LNCaP clone FGC (cell line): ENCODE results near the gene SSTR1.

Experiments
- DNase-seq: peaks from one replicate; pipeline ENCODE4 v3.0.0-alpha.2; 2011; ENCODE audit warnings: low read depth
- H3K4me3 ChIP-seq: 2 replicates; pipeline ENCODE4 v1.5.1; 2011; ENCODE audit warnings: mild to moderate bottlenecking, low read depth, low read length, control low read depth
- TF ChIP-seq, protein P1 (sequence below): IDR thresholded peaks from 2 replicates; pipeline ENCODE4 v1.5.1; 2012; ENCODE audit warnings: mild to moderate bottlenecking; ENCODE audit not compliant: control insufficient read depth, insufficient read depth; ENCODE audit errors: extremely low read depth

The SSTR1 gene

DNA sequence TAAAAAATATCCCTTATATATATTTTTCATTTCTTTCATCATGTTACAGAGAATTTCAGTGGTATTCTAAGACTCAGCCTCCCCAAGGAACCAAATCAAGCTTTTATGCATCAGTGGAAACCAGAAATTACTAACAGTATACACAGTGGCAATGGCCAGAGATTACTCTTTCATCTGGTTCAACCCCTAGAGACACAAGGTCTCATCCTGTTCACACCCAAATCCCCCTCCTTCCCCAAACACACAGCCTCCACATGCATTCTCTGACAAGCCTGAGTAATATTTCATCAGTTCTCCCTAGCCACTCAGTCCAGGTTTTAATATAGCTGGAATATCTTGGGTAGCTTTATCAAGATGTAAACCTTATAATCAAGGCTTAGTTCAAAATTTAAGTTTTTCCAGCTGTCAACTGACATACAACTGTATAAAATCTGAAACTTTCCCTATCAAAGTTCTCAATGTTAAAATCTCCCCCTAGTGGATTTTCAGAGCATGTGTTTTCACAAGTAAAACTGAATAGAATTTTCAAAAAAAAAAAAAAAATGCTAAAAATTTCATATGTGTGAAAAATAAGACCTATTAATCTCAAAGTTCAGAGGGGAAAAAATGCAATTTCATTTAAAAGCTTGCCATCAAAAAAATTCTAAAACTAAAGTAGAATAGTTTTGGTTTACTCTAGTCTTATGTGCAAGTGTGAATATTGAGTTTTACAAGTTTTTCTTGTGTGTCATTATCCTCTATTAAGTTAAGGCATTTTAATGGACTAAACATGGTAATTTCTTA lies 10.5 kb upstream of the SSTR1 start:
- no peak for DNase-seq
- H3K4me3 ChIP-seq: no peak overlapping the region
- TF ChIP-seq, protein P1, sequence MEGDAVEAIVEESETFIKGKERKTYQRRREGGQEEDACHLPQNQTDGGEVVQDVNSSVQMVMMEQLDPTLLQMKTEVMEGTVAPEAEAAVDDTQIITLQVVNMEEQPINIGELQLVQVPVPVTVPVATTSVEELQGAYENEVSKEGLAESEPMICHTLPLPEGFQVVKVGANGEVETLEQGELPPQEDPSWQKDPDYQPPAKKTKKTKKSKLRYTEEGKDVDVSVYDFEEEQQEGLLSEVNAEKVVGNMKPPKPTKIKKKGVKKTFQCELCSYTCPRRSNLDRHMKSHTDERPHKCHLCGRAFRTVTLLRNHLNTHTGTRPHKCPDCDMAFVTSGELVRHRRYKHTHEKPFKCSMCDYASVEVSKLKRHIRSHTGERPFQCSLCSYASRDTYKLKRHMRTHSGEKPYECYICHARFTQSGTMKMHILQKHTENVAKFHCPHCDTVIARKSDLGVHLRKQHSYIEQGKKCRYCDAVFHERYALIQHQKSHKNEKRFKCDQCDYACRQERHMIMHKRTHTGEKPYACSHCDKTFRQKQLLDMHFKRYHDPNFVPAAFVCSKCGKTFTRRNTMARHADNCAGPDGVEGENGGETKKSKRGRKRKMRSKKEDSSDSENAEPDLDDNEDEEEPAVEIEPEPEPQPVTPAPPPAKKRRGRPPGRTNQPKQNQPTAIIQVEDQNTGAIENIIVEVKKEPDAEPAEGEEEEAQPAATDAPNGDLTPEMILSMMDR: no peak

DNA sequence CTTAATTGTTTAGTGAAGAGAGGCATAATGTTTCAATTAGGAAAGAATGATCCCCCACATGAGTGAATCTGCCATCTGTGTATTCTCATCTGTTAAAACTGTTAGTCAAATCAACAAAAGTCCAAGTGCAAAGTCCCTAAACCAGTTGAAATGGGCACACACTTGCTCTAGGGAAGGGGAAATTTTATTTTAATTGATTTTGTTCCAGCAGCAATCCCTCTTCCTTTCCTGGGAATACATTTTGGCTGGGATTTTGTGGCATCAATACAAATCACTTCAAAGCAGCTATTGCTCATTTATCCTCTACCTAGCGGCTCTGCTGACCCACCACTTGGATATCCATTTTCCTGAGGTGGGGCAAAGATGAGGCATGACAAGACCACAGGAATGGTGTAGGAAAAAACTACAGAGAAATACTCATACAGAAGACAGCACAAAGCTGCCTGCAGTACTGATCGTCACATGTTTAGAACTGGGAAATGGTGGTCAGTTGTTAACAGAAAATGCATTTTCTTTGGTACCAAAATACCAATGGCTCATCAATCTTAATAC lies 9.8 kb upstream of the SSTR1 start:
- TF ChIP-seq, protein P1: no peak
- H3K4me3 ChIP-seq: no peak overlapping the region
- no peak for DNase-seq

DNA sequence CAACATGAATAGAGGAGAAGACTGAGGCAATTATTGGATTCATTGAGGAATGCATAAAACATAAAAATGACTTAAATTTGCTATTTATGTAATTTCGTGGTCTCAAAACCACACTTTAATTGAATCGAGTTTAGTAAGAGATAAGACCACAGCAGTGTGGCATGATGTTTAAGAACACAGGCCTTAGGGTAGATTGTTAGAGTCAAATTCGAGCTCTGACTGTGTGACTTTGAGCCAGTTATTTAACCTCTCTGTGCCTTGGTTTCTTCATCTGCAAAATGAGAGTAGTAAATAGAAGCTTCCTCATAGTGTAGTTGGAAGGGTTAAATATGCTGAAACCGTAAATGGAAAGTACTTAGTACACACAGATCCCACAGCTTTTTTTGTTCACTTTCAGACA lies 9.3 kb upstream of the SSTR1 start:
- H3K4me3 ChIP-seq: no peak overlapping the region
- no peak for DNase-seq
- TF ChIP-seq, protein P1: no peak

DNA sequence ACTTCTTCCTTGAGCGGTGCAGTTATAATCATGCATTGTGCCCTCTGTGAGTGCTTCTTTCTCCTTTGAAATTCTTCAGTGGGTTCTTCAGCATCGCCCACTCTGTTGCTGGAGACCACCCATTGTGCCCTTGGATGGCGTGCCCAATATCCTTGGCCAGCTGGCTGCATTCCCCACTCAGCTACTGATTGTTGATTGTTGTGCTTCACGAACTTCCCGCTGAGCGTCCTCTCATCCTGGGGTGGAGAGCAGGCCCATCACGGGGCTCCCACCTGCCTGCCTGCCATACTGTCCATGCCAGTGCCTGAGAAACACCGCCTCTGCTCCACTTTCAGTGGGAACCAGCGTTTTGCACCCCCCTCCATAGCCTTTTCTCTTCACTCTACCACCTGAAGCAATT lies 8.6 kb upstream of the SSTR1 start:
- no peak for DNase-seq
- no peak overlapping the region for H3K4me3 ChIP-seq
- TF ChIP-seq, protein P1: no peak

DNA sequence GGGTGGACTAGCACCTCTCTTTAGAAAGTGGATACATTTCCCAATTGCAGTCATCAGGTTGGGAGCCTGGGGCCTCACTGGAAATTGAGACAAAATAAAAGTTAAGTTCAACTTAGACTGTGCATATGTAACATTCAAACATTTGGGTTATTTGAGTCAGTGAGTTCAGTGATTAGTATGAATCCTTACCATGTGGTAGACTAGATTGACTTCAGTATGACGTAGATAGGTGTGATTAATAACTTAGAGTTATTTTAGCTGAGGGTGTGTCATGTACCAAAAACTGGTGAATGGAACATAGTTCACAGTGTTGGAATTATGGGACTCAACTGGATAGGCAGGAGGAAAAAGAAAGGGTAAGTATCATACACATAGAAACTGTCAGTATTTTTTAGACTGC lies 8.0 kb upstream of the SSTR1 start:
- H3K4me3 ChIP-seq: no peak overlapping the region
- no peak for DNase-seq
- TF ChIP-seq, protein P1: no peak

DNA sequence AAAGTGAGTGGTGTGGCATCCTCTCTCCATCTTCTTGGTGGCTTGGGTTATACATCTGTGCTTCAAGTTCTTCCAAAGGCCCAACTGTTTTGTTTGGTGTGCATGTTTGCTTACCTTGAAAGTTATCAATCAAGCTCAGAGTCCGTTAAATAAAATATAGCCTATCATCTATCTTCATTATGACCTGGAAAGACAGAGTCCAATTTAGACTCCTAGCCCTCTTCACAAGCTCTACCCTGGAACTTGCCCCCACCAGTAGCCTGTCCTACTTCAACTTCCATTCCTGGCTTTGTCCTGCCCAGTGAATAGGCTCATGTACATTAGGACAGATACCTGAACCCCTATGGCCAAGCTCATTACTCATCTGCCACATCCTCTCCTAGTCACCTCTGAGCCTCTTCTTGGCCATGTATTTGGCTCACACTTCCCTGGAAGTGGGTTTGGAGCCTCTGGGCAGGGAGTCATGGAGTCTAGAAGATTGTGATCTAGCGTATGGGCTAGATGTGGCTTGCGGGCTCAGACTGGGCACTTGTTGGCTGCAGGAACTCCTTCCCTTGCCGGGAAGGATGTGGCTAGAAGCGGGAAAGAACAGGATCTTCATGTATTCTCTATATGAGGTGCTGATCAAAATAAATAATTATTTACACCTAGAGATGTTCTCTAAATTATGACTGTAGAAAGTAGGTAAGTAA lies 6.4 kb upstream of the SSTR1 start:
- no peak overlapping the region for H3K4me3 ChIP-seq
- TF ChIP-seq, protein P1: no peak
- DNase-seq: no peak
